Measurements from ENCODE around the gene INPP4A. TPM values are rescaled to one million over a fixed set of nuclear protein-coding genes. Genes with fewer than 3 reads are reported as not detected.

INPP4A gene
- total and polyA plus RNA-seq, 2 of the 13 experiments (the other 11 are each of a cell fraction or from before 2014, with no cell fraction given) = 10.1 to 10.9 TPM

- TF ChIP-seq SMAD9 (CRISPR knock-in tag; IDR thresholded peaks at IDR 0.05) (peak; percentile 91), HMGXB4 (CRISPR knock-in tag; IDR thresholded peaks at IDR 0.05; ENCODE audit: borderline replicate concordance in 1 of 2, low read depth in 1 of 2) (peak; percentile 98), ZNF317 (CRISPR knock-in tag; IDR thresholded peaks at IDR 0.05) (peak; percentile 82), TBX2 (CRISPR knock-in tag; IDR thresholded peaks at IDR 0.05; ENCODE audit: borderline replicate concordance) (peak; percentile 89), SETDB1 (CRISPR knock-in tag; IDR thresholded peaks at IDR 0.05; ENCODE audit: borderline replicate concordance) (no peak), ZNF350 (CRISPR knock-in tag; IDR thresholded peaks at IDR 0.05; ENCODE audit: borderline replicate concordance, low read depth) (peak; percentile 98), KLF9 (CRISPR knock-in tag; IDR thresholded peaks at IDR 0.05; ENCODE audit: low read depth) (no peak), ZNF556 (CRISPR knock-in tag; IDR thresholded peaks at IDR 0.05; ENCODE audit: borderline replicate concordance) (peak; percentile 87), HNF1A (IDR thresholded peaks at IDR 0.05; ENCODE audit: low read depth) (no peak; the same call in 1 of the 2 replicates), HNF1A (CRISPR knock-in tag; IDR thresholded peaks at IDR 0.05; ENCODE audit: borderline replicate concordance) (peak; percentile 84; the same call in 1 of the 2 replicates), KLF11 (CRISPR knock-in tag; IDR thresholded peaks at IDR 0.05) (peak; percentile 77), ZNF891 (CRISPR knock-in tag; IDR thresholded peaks at IDR 0.05) (peak; percentile 99), BATF2 (CRISPR knock-in tag; IDR thresholded peaks at IDR 0.05) (peak; percentile 98), HOXA9 (CRISPR knock-in tag; IDR thresholded peaks at IDR 0.05; ENCODE audit: borderline replicate concordance) (peak; percentile 94; the same call in 1 of the 2 replicates), HOXA7 (CRISPR knock-in tag; IDR thresholded peaks at IDR 0.05) (peak; percentile 64; the same call in 1 of the 2 replicates), ZNF44 (CRISPR knock-in tag; IDR thresholded peaks at IDR 0.05) (peak; percentile 99), ZNF543 (CRISPR knock-in tag; IDR thresholded peaks at IDR 0.05) (peak; percentile 94), TBX3 (IDR thresholded peaks at IDR 0.05; ENCODE audit: borderline replicate concordance) (peak; percentile 43; the same call in 1 of the 2 replicates), ZNF3 (CRISPR knock-in tag; IDR thresholded peaks at IDR 0.05) (peak; percentile 29; the same call in 1 of the 2 replicates), ZNF605 (CRISPR knock-in tag; IDR thresholded peaks at IDR 0.05) (no peak; the same call in none of the 2 replicates), NFIC (IDR thresholded peaks at IDR 0.05; ENCODE audit: low read length) (no peak; the same call in 1 of the 2 replicates), ELF1 (CRISPR knock-in tag; IDR thresholded peaks at IDR 0.05) (peak; percentile 92), KDM2A (CRISPR knock-in tag; IDR thresholded peaks at IDR 0.05; ENCODE audit: borderline replicate concordance, low read depth) (peak; percentile 99), ZNF766 (CRISPR knock-in tag; IDR thresholded peaks at IDR 0.05; ENCODE audit: borderline replicate concordance) (peak; percentile 27; the same call in 1 of the 2 replicates)
Observed at GRCh38 chr2:98608116-98608961, 163.7 kb downstream of the INPP4A start, which contains the start of the genes COA5 and UNC50 (continued).
